Left renal pelvis (tissue), 4 donors: ENCODE measurements around the gene KCTD10. TPM values are rescaled to one million over a fixed set of nuclear protein-coding genes. Genes with fewer than 3 reads are reported as not detected.
A peak's percentile ranks its signal among the peaks of the same experiment; 100 is the strongest.

ENCODE experiments used
- DNase-seq, 4 donors: peaks; one replicate each; pipeline ENCODE4 v3.0.0-alpha.2; 2013; ENCODE audit warnings: low read depth in 4 of 4, low spot score in 3 of 4
- polyA plus RNA-seq, 4 donors: library from polyadenylated mRNA; unstranded; fragments of 120-200 nt; gene quantifications; one replicate each; pipeline ENCODE4 v1.2.1, GENCODE V29; 2013; ENCODE audit not compliant: insufficient read length in 4 of 4

The KCTD10 gene
- polyA plus RNA-seq: 10 to 100 TPM; 47.0 to 53.8 (median 49.3) TPM

GRCh38 chr12:109477185-109477962 is at the start of gene KCTD10, which contains the start of gene UBE3B:
Gene KCTD10 (minus strand): TSS chr12:109477300. CDS start chr12:109477262, 38 bp downstream.
Gene UBE3B (plus strand): TSS chr12:109477634. CDS start chr12:109483552, 5,918 bp downstream.
- DNase-seq: peak; percentile 79 to 83 (median 82)

GRCh38 chr12:109525279-109525585 is 48.1 kb upstream of the KCTD10 start:
- DNase-seq: no peak

GRCh38 chr12:109524466-109525278 is 47.6 kb upstream of the KCTD10 start:
- no peak for DNase-seq

- no peak for DNase-seq
These were observed 46.4 kb upstream of the KCTD10 start for GRCh38 chr12:109523504-109523903.

- DNase-seq: no peak
These were observed 46.0 kb upstream of the KCTD10 start for GRCh38 chr12:109523071-109523470.

- no peak for DNase-seq
These were observed 44.7 kb upstream of the KCTD10 start for GRCh38 chr12:109521831-109522230.

GRCh38 chr12:109519787-109520186 is 42.7 kb upstream of the KCTD10 start:
- DNase-seq: no peak

GRCh38 chr12:109518820-109519665 is 41.9 kb upstream of the KCTD10 start:
- DNase-seq: peak in 3 of 4 donors; percentile 27 to 40 (median 33)

- DNase-seq: no peak
These were observed 40.5 kb upstream of the KCTD10 start for GRCh38 chr12:109517619-109518018.

GRCh38 chr12:109513977-109514376 is 36.9 kb upstream of the KCTD10 start:
- no peak for DNase-seq

GRCh38 chr12:109513051-109513450 is 36.0 kb upstream of the KCTD10 start:
- no peak for DNase-seq

GRCh38 chr12:109512608-109513007 is 35.5 kb upstream of the KCTD10 start:
- no peak for DNase-seq

- no peak for DNase-seq
These were observed 33.1 kb upstream of the KCTD10 start for GRCh38 chr12:109510196-109510595.

- no peak for DNase-seq
These were observed 27.0 kb upstream of the KCTD10 start for GRCh38 chr12:109504068-109504467.

- DNase-seq: no peak
These were observed 26.5 kb upstream of the KCTD10 start for GRCh38 chr12:109503611-109504010.

GRCh38 chr12:109502332-109502731 is 25.2 kb upstream of the KCTD10 start:
- no peak for DNase-seq

GRCh38 chr12:109501299-109501698 is 24.2 kb upstream of the KCTD10 start:
- DNase-seq: no peak

- no peak for DNase-seq
These were observed 23.5 kb upstream of the KCTD10 start for GRCh38 chr12:109500406-109501185.

GRCh38 chr12:109497675-109498074 is 20.6 kb upstream of the KCTD10 start:
- no peak for DNase-seq

GRCh38 chr12:109496306-109496705 is 19.2 kb upstream of the KCTD10 start:
- DNase-seq: no peak
